HG03039 (cell line): ENCODE data around the gene SKIDA1.

Source experiments
- ATAC-seq: cut with Tn5 transposase; IDR thresholded peaks from one replicate; pipeline ENCODE4 v1.9.1; 2021; ENCODE audit warnings: mild to moderate bottlenecking, moderate library complexity; ENCODE audit not compliant: unreplicated experiment

The SKIDA1 gene

DNA sequence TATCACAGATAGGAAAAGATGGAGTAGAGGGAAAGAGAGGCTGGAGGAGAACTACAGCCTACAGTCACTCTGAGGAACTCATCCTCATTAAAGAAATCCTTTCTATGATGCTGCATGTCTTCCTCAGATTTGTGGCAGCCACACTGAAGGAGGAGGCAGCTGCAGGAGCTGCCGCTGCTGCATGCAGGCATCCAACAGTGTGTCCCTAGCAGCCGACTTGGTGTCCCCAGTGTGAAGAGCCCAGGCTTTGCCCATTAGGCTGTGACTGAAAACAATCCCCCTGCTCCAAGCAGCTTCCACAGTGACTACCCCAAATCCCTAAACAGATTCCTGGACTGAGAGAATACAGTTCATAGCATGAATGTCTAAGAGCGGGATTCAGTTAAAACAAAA is 23.1 kb downstream of the SKIDA1 start:
- no peak for ATAC-seq

DNA sequence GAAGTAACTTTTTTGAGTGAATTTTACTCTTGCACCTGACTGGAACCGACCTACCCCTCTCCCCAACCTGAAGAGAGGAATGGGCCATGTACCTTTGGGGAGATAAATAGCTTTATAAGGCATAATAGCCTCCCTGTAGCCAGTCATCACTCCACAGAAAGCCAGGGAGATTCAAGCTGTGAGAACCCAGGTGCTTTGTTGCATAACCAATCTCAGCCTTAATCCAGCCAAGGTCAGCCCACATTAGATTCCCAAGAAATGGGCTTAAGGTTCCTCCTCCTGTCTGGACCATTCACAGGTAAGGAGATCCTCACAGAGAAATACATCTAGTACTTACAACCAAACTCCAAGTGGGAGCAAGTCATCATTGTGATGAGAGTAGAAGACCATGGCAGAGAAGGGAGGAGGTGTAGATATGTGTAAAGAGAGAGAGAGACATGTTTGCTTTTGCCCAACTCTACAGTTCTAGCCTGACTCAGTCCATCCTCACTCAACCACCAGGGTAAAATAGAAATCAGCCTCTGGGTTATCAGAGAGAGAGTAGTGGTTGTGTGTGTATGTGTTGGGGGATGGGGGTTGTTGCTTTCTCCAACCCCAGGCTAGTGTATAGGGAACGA is 23.6 kb downstream of the SKIDA1 start:
- no peak for ATAC-seq

DNA sequence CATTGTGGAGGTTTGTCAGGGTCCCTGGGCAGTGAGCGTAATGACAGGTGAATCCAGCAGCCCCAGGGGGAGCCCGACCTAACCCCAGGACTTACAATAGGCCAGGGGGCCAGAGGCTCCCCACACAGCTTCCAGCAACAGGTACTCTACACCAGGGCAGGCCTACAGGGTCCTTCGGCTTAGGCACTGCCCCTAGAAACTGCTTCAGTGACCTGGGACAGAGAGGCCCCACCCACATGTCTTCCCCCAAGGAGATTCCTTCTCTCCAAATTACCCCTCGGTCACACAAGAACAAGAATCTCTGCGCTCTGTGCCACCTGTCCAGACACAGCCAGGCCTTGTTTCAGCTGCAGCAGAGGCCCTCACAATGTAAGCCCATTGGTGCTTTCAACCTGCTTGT is 24.4 kb downstream of the SKIDA1 start:
- no peak for ATAC-seq

DNA sequence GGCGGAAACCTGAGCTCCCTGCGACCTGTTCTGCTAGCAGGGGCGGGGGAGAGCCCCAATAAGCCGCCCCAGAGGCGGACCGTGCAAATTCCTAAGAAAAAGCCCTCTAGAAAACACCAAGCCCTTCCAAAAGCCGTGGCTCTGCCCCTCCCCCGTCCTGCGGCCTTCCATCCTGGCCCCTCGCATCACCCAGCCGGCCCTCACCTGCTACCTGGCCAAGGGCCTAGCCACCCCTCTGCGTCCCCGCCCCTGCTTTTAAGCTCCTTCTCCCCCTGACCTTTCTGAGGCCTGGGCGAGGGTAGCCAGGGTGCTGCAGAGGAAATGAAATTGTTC is 24.9 kb downstream of the SKIDA1 start:
- no peak for ATAC-seq

DNA sequence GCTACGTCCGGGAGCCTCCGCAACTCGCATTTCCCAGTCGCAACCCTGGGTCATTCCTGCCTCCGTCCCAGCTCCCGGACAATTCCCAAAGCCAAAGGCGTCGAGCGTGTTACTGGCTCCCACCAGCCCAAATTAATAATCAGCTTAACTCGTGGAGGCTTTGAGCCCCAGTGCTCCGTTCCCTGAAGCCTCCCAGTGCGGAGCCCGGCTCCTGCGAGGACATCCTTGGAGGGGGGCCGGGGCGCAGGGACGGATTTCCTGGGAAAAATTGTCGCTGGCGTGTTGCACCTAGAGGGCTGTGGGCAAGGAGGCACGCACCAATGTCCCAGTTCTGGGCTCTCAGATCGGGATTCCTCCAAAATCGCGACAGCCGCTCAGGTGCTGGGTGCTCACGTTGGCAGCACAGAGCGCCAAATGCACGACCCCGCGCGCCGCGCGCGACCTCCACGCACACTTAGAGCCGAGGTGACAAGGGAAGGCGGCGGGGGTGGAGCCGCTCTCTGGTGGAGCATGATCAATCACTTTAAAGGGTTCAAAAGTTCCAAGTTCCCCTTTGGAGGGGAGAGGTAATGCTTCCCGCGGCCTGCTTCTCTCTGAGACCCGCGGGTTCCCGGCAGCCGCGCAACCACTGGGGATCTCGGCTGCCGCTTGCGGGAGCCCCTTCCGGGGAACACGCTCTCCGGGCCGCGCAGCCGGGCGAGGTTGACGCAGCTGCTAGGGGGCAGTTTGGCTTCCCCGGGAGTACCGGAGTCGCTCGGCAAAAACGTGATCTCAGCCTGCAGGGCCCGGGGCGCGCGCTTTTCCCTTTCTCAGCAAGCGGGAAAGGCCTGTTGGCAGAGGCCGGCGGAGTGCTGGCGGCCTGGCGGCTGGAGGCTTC is 25.5 kb downstream of the SKIDA1 start:
- no peak for ATAC-seq

DNA sequence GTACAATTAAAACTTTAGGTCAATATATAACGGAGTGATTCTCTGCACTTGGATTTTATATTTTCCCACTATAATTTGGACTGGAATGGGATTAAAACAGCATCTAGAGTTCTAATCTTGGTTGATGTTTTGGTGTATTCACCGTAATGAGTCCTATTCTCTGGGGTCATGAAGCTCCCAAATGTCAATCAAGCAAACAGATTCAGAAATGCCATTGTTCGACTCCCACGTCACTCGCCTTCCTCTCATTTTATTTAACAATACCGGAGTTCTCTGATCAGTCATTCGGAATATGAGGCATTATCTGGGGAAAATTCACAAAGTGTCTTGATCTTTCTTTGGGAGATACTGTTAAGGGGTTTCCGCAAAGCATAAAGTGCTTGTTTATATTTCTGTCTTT is 26.5 kb downstream of the SKIDA1 start:
- no peak for ATAC-seq

DNA sequence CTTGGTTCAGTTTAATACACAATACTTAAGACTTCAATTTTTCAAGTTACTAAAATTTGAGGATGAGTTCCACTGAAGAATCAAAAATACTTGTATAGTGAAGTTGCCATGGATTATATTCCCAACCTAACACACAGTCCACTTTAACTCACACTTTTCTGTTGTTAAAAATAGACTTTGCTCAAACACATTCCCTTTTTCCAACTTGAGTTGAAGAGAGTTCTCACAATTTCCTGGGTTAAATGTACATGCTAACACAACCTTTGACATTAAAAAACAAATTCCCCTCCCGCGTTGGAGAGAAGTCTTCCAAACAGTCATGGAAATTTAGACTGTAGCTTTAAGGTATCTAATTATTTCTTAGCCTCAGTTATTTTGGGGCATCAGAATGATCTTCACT is 27.1 kb downstream of the SKIDA1 start:
- no peak for ATAC-seq

DNA sequence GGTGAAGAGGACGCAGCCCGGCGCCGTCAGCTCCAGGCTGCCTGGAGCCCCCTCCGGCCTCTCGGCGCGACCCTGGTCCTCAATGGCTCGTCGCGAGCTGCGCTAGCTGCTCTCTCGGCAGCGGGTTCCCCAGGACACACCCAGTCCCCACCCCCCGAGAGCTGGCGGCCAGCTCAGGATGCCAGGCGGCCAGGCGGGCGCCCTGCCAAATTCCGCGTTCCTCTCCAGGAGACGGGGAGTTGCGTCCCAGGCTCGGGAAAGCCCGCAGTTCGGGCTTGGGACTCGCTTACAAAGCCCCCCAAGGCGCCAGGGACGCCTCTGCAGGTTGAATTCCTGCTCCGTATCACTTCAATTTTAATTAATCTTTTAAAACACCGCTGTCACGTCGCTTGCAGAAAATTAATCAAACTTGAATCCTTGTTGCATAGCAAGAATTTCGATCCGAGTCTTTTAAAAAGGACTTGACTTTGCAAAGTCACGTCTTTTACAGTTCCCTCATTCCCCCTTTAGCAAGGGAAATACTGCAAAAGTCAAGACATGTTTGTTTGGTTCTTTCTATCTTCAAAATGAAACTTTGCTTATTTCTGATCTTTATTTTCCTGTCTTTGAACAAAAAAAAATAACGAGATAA is 28.2 kb downstream of the SKIDA1 start:
- ATAC-seq: no peak

DNA sequence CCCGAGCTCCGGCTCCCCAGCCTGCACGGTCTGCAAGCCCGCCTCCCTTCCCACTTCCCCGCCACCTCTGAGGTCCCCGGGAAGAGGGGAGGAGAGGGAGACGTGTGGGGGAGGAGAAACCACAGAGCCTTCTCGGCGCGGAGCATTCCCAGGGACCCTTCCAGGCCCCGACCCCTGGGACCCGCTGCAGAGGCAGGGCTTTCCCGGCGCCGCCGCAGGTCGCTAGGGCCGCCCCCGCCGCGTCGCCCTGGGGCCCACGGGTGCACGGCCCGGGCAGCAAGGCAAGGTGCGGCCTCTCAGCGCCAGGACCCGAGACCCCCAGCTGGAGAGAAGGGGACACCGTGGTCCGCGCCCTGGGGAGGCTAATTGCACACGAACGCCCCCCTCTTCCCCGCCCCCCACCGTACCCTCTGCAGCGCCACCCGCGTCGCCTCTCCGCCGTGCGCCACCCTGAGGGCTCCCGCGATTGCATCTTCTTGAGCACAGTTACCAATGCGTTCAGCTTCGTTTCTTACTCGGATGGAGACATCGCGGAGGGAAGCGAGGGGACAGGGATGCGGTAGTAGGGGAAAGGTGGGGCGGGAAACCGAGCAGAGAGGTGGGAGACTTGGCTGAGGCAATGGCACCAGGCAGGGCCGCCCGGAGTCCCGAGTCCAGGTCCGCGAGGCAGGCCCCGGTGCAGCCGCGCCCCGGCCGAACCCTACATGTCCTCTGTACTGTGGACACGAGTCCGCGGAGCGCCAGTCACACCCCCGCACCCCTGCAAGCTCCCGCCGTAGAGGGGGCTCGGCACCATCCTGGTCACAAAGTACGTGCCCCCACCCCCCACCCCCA is 28.9 kb downstream of the SKIDA1 start:
- peak; percentile 40 for ATAC-seq

DNA sequence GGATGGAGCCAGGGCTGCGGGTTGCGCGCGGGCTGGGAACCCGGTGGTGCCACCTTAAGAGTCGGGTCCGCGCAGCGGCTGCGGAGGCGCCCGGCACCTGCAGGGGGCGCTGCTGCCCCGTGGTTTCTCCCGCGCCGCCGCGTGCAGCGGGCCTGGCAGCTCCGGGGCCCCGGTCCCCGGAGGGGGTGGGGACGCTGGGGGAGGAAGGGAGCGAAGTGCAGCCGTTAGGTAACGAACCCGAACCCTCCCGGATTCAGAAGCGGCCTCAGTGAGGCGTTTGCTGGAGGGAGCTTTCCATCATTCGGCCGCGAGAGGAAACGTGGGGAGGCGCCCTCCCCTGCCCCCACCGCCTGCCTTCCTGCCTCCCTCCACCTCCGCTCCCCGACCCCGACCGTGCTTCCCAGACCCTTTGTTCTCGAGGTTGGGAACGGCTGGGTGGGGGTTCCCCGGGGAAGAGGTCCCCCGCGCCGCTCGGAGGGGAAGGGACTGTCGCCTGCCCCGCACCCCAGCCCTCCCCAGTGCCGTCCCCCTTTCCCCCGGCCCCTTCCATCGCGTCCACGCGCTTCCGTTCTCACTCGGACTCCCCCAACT is 29.6 kb downstream of the SKIDA1 start:
- peak; percentile 68 for ATAC-seq

DNA sequence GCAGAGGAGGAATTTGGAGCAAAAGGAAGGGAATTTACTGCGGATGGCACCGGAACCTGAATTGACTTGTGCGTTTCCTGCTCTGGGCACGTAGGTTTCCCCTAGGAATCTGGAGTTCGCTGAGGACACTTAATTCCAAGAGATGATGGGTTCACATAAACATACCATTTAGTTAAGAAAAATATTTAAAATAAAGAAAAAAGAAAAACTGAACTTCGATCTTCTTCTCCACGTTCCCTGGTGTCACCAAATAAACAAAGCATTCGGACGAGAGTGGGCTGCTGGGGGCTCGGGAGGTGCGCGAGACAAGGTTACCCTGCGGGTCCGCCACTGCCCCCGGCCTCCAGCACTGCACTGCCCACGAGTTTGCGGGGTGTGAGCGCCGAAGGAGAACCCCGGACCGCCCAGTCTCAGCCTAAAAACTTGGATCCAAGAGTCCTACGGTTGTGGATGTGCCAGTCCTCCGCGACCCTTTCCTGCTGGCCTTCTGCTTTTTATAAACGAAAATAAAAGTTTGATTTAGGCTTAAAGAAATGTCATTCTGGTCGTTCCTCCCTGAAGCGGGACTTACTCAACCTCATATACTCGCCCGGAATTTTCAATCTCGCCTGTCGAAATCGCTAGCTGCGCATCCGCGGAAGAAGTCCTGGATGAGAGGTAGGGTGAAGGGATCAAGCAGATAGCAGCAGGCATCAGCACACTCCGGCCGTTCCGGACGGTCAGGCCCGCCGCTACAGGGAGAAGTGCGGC is 30.3 kb downstream of the SKIDA1 start:
- ATAC-seq: no peak

DNA sequence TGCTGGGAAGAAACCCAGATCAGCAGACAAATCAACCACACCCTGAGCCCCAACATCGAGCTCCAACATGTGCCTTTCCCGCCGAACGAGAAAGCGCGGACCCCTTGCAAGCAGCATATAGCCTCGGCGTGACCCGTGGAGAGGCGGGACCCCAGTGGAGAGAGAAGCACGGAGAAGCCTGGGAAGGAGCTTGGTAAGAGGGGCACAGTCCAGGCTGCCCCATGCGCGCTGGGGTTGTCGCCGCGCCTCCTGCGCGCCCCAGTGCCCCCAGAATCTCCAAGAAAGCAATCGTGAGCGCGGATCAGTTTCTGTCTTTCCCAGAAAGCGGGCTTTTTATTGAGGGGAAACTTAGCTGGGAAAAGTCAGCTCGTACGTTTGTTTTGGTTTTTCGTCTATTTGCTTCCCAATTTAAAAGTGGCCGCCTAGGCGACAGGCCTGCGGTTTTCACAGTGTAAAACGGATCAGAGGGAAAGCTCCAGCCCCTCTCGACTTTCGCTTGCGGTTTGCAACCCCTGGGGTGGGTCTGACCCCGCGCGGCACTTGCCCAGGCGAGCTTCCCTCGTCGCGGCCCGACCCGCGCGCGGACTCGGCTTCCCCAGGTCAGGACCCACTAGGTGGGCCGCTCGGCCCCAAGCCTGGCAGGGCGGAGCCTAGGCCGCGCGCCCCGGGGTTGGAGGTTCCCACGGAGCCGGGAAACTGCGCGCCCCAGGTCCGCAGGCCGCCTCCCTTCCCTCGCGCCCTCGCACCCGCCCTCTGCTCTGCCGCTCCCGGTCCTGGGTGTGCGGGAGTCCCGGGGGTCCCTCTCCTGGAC is 31.1 kb downstream of the SKIDA1 start:
- no peak for ATAC-seq

DNA sequence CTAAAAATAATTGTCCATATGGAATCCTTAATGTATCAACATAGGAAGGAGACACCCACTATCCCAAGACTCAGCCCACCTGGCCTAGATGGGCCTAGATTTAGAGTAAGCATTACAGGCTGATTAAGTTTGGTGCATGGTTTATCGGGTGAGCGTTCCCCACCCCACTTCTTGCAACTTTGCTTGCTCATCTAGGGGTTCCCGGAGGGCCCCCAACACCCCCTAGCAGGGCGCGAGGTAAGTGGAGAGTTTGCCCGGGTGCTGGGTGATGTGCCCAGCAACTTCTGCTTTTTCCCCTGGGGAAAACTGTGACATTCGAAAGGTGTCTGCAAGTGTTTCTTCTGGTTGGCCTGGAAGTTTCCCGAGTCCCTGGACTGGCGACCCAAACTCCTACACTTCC is 31.7 kb downstream of the SKIDA1 start:
- no peak for ATAC-seq

DNA sequence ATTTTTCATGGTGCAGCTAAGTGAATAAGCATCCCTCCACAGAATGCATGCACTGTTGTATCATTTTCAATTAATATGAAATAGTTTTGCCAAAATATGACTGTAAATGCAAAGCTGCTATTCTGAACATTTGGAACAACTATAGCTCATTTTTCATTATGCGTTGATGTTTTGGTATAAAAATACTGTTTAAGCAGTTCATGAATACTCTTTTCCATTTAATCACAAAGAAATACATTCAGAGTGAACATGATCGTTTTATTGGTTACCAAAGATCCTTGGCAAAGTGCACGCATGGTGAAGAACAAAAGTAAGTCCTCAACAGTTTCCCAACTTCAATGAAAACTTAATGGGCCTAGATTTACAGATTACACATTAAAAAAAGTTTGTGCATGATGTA is 33.1 kb downstream of the SKIDA1 start:
- ATAC-seq: no peak

DNA sequence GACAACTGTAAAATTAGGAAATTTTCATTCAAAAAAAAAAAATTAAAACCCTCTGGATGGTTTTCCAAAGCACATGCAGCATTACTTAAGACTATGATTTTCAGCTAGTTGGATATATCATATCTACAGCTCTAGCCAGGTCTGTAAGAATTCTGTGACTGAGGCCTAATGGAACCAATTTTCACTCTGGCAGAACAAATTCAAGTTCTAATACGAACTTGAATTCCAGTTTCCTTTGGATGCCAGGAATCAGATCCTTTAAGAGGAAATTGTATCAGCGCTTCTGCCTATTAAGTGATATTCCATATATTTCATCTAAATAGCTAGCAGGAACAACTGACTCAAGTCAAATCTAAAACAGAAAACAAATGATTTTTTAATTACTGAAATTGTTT is 34.8 kb downstream of the SKIDA1 start:
- ATAC-seq: no peak

DNA sequence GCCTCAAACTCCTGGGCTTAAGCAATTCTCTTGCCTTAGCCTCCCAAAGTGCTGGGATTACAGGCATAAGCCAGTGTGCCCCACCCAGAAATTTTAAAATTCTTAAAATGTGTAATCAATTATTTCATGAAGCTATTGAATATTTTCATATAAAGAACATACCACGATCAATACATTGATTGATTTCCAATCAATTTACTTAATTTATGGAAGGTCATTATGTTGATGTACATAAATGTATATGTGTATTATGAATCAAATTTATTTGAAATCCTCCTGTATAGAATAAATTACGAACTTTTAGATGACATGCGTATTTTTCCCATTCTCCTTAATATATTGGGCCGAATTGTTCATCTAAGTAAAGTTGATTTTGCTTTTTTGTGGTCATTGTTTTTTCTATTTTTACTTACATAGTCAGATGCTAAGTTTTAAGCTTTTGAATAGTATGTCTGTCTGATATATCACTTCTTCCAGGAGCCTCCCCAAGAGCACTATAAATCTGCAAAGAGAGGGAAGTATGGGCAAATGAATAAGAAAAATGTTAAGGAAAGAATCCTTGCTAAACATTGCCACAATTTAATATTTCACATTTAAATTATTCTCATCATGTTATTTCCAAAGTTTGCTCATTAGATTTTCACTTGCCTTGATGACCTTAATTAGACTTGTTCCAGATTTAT is 35.3 kb downstream of the SKIDA1 start:
- no peak for ATAC-seq

DNA sequence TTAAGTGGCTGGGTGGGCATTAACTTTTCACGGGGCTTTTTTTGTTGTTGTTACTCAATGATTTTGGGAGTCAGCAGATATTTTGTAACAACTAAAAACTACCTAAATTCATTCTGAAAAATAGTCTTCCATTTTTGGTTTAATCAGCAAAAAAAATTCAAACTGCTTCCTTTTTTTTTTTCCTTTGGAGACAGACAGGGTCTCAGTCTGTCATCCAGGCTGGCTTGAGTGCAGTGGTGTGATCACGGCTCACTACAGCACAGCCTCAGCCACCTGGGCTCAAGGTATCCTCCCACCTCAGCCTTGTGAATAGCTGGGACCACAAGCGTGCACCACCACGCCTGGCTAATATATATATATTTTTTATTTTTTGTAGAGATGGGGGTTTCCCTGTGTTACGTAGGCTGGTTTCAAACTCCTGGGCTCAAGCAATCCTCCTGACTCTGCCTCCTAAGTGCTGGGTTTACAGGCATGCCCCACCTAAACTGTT is 36.5 kb downstream of the SKIDA1 start:
- ATAC-seq: no peak

DNA sequence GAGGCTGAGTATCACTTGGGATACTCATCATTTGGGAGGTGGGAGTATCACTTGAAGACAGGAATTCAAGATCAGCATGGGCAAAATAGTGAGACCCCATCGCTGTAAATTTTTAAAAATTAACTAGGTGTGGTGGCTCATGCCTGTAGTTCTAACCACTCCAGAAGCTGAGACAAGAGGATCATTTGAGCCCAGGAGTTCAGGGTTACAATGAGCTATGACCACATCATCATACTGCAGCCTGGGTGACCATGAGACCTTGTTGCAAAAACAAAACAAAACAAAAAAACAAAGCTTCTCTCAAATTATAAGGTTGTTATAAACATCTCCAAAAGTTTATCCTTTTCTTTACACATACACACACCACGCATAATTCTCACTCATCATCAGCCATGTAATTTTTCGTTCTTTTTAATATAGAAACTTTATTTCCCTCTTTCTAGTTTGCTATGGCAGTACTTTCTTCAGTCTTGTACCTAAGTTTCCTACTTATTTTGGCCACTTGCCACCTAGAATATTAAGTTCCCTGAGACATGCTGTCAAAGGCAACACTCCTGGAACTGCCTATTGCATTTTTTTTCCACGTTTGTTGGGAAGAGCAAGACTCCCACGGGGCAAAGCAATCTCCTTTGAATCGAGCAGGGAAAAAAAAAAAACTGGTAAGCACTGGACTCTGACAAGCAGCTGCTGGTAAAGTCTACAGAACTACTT is 37.1 kb downstream of the SKIDA1 start:
- ATAC-seq: no peak
